GM23338 (cell line): ENCODE measurements around the gene PSMG2. TPM values are rescaled to one million over a fixed set of nuclear protein-coding genes. Genes with fewer than 3 reads are reported as not detected.
A peak's percentile ranks its signal among the peaks of the same experiment; 100 is the strongest.

Experiments used
- ATAC-seq: fragments of 200-7000 bp; cut with Tn5 transposase; 3 replicates; pipeline ENCODE4 v1.9.1; 2020
- DNase-seq: peaks from one replicate; pipeline ENCODE4 v3.0.0-alpha.2; 2015; ENCODE audit warnings: low spot score
- H2AFZ ChIP-seq: fragments of 200-600 bp; sonication (generic); 2 replicates; pipeline ENCODE4 v1.8.0; 2016; ENCODE audit warnings: antibody characterized with exemption, mild to moderate bottlenecking, moderate library complexity
- H3F3A ChIP-seq: fragments of 200-600 bp; sonication (generic); replicated peaks from 2 replicates; pipeline ENCODE4 v1.8.0; 2017; ENCODE audit warnings: antibody characterized with exemption, mixed run types, low read depth
- H3K27ac ChIP-seq: fragments of 200-600 bp; sonication (generic); 2 replicates; pipeline ENCODE4 v1.6.1; 2016; ENCODE audit warnings: low read depth
- H3K27me3 ChIP-seq: fragments of 200-600 bp; sonication (generic); 2 replicates; pipeline ENCODE4 v1.8.0; 2016; ENCODE audit warnings: mild to moderate bottlenecking, mixed run types, moderate library complexity; ENCODE audit not compliant: insufficient read depth
- H3K36me3 ChIP-seq: fragments of 200-600 bp; sonication (generic); 2 replicates; pipeline ENCODE4 v1.8.0; 2016; ENCODE audit warnings: mild to moderate bottlenecking; ENCODE audit not compliant: insufficient read depth
- H3K4me1 ChIP-seq: fragments of 200-600 bp; sonication (generic); 2 replicates; pipeline ENCODE4 v1.8.0; 2016; ENCODE audit warnings: mild to moderate bottlenecking, moderate library complexity; ENCODE audit not compliant: insufficient read depth
- H3K4me2 ChIP-seq: fragments of 200-600 bp; sonication (generic); 2 replicates; pipeline ENCODE4 v1.7.1; 2017; ENCODE audit warnings: mixed run types
- H3K4me3 ChIP-seq: fragments of 200-600 bp; sonication (generic); 2 replicates; pipeline ENCODE4 v1.6.1; 2016; ENCODE audit warnings: mixed run types
- H3K79me2 ChIP-seq: fragments of 200-600 bp; sonication (generic); replicated peaks from 2 replicates; pipeline ENCODE4 v1.8.0; 2017; ENCODE audit warnings: mild to moderate bottlenecking; ENCODE audit not compliant: insufficient read depth
- H3K9me2 ChIP-seq: fragments of 200-600 bp; sonication (generic); 2 replicates; pipeline ENCODE4 v1.8.0; 2017; ENCODE audit not compliant: insufficient read depth
- H4K20me1 ChIP-seq: fragments of 200-600 bp; sonication (generic); replicated peaks from 2 replicates; pipeline ENCODE4 v1.8.0; 2017; ENCODE audit warnings: mild to moderate bottlenecking; ENCODE audit not compliant: insufficient read depth
- H3K27ac Mint-ChIP-seq: 2 replicates; pipeline ENCODE4 v1.8.0; 2020; ENCODE audit warnings: inconsistent platforms, mild to moderate bottlenecking, moderate library complexity, mixed read lengths
- H3K27me3 Mint-ChIP-seq: 3 replicates; pipeline ENCODE4 v1.8.0; 2022; ENCODE audit warnings: low read depth, mild to moderate bottlenecking, moderate library complexity, mixed read lengths, inconsistent platforms; ENCODE audit not compliant: insufficient read depth, poor library complexity
- H3K36me3 Mint-ChIP-seq: 3 replicates; pipeline ENCODE4 v1.8.0; 2021; ENCODE audit warnings: low read depth, mild to moderate bottlenecking, inconsistent platforms, moderate library complexity, mixed read lengths
- H3K4me1 Mint-ChIP-seq: 3 replicates; pipeline ENCODE4 v1.8.0; 2020; ENCODE audit warnings: mild to moderate bottlenecking, inconsistent platforms, mixed read lengths
- H3K4me3 Mint-ChIP-seq: 3 replicates; pipeline ENCODE4 v1.8.0; 2021; ENCODE audit warnings: moderate library complexity, mild to moderate bottlenecking, inconsistent platforms, mixed read lengths
- H3K9me3 Mint-ChIP-seq: 3 replicates; pipeline ENCODE4 v1.8.0; 2020; ENCODE audit warnings: moderate library complexity, mild to moderate bottlenecking, inconsistent platforms, mixed read lengths
- CTCF ChIP-seq, 2 experiments: fragments of 200-600 bp in 1 of 2; sonication (generic) in 1 of 2; conservative IDR thresholded peaks; 2 replicates each; pipeline versions ENCODE4 v1.5.1 to v1.6.1; 2016 to 2017; ENCODE audit warnings: antibody characterized with exemption in 2 of 2, low read depth in 2 of 2, mild to moderate bottlenecking in 2 of 2, moderate library complexity in 1 of 2
- ETS1 ChIP-seq: IDR thresholded peaks from 2 replicates; pipeline ENCODE4 v1.6.1; 2016; ENCODE audit warnings: antibody characterized with exemption
- EZH2phosphoT487 ChIP-seq: fragments of 200-600 bp; sonication (generic); IDR thresholded peaks from one replicate; pipeline ENCODE4 v1.8.1; 2018; ENCODE audit warnings: antibody characterized with exemption; ENCODE audit not compliant: unreplicated experiment
- NANOG ChIP-seq: IDR thresholded peaks from 2 replicates; pipeline ENCODE4 v1.6.1; 2016; ENCODE audit warnings: antibody characterized with exemption, borderline replicate concordance
- POLR2AphosphoS5 ChIP-seq: IDR thresholded peaks from 2 replicates; pipeline ENCODE4 v1.6.1; 2016; ENCODE audit warnings: antibody characterized with exemption, low read depth
- STAT1 ChIP-seq: IDR thresholded peaks from one replicate; pipeline ENCODE4 v1.6.1; 2016; ENCODE audit warnings: antibody characterized with exemption; ENCODE audit not compliant: unreplicated experiment
- ZNF114 ChIP-seq: fragments of 250-450 bp; sonication (Bioruptor Pico); IDR thresholded peaks from 2 replicates; pipeline ENCODE4 v1.5.0; 2020; ENCODE audit warnings: mild to moderate bottlenecking, moderate library complexity
- ZNF331 ChIP-seq: fragments of 250-450 bp; sonication (Bioruptor Pico); IDR thresholded peaks from 2 replicates; pipeline ENCODE4 v1.5.0; 2020; ENCODE audit warnings: low read depth, mild to moderate bottlenecking, moderate library complexity
- polyA plus RNA-seq: library from polyadenylated mRNA; unstranded; fragments of >200 nt; fragmentation: Nextera tagmentation; extraction: Ambion mirVana; gene quantifications from 2 replicates; pipeline ENCODE4 v1.2.1, GENCODE V29; 2016
- total RNA-seq: library from RNA; depleted of rRNA; stranded (reverse); fragments of >200 nt; shearing (Covaris generic); gene quantifications from 2 replicates; pipeline ENCODE4 v1.2.3, GENCODE V29; 2014
- TF ChIP-seq, protein P1 (sequence below): IDR thresholded peaks from one replicate; pipeline ENCODE4 v1.6.1; 2018; ENCODE audit warnings: antibody characterized with exemption; ENCODE audit not compliant: unreplicated experiment

Gene PSMG2
- total and polyA plus RNA-seq, 2 experiments from 2014 or later, result 87.8 to 151 TPM

GRCh38 chr18:12659904-12660605 lies 42.8 kb upstream of the PSMG2 start:
- Histone ChIP-seq H2AFZ (no peak overlapping the region), H3K4me3 (no peak overlapping the region), H3K4me2 (no peak overlapping the region), H3K9me2 (no peaks in the 10 kb centered on the region), H3K27ac (no peak overlapping the region), H3K36me3 (no peaks in the 10 kb centered on the region), H3K27me3 (peaks cover 21% of the 10 kb centered on the region), H3F3A (peaks cover 4% of the 10 kb centered on the region), H4K20me1 (peaks cover 5% of the 10 kb centered on the region; the same call in 1 of the 2 replicates), H3K4me1 (peaks cover 4% of the 10 kb centered on the region; the same call in 1 of the 2 replicates), H3K79me2 (peaks cover 18% of the 10 kb centered on the region)
- no peak for TF ChIP-seq POLR2AphosphoS5
- peak; percentile 80 to 98 for TF ChIP-seq CTCF (conservative IDR thresholded peaks at IDR 0.05; ENCODE audit: low read depth in 2 of 2)
- Mint-ChIP-seq H3K9me3 (no peaks in the 10 kb centered on the region; the same call in 2 of the 3 replicates), H3K36me3 (peaks cover 3% of the 10 kb centered on the region; the same call in 1 of the 3 replicates), H3K4me3 (no peak overlapping the region), H3K27me3 (peaks cover 22% of the 10 kb centered on the region), H3K4me1 (peaks cover 18% of the 10 kb centered on the region), H3K27ac (no peak overlapping the region)
- DNase-seq (peak; percentile 74), ATAC-seq (no peak)

DNA sequence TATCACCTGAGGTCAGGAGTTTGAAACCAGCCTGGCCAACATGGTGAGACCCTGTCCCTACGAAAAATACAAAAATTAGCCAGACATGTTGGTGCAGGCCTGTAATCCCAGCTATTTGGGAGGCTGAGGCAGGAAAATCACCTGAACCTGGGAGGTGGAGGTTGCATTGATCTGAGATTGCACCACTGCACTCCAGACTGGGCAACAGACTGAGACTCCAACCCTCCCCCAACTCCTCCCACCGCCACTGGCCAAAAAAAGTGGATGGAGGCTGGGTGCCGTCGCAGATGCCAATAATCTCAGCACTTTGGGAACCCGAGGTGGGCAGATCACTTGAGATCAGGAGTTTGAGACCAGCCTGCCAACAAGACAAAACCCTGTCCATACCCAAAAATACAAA lies 34.8 kb upstream of the PSMG2 start:
- H3K4me3 ChIP-seq, result no peak overlapping the region
- H3K9me2 ChIP-seq, result no peaks in the 10 kb centered on the region
- ATAC-seq, result no peak
- Mint-ChIP-seq H3K27me3 (peaks cover 1% of the 10 kb centered on the region), H3K4me1 (no peaks in the 10 kb centered on the region), H3K9me3 (no peaks in the 10 kb centered on the region), H3K4me3 (no peak overlapping the region), H3K36me3 (peaks cover 8% of the 10 kb centered on the region; the same call in 2 of the 3 replicates), H3K27ac (no peak overlapping the region)
- H3K4me1 ChIP-seq, result no peaks in the 10 kb centered on the region
- TF ChIP-seq, protein P1, sequence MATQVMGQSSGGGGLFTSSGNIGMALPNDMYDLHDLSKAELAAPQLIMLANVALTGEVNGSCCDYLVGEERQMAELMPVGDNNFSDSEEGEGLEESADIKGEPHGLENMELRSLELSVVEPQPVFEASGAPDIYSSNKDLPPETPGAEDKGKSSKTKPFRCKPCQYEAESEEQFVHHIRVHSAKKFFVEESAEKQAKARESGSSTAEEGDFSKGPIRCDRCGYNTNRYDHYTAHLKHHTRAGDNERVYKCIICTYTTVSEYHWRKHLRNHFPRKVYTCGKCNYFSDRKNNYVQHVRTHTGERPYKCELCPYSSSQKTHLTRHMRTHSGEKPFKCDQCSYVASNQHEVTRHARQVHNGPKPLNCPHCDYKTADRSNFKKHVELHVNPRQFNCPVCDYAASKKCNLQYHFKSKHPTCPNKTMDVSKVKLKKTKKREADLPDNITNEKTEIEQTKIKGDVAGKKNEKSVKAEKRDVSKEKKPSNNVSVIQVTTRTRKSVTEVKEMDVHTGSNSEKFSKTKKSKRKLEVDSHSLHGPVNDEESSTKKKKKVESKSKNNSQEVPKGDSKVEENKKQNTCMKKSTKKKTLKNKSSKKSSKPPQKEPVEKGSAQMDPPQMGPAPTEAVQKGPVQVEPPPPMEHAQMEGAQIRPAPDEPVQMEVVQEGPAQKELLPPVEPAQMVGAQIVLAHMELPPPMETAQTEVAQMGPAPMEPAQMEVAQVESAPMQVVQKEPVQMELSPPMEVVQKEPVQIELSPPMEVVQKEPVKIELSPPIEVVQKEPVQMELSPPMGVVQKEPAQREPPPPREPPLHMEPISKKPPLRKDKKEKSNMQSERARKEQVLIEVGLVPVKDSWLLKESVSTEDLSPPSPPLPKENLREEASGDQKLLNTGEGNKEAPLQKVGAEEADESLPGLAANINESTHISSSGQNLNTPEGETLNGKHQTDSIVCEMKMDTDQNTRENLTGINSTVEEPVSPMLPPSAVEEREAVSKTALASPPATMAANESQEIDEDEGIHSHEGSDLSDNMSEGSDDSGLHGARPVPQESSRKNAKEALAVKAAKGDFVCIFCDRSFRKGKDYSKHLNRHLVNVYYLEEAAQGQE, result no peak
- TF ChIP-seq ZNF114 (CRISPR knock-in tag), result no peak
- TF ChIP-seq ZNF331 (CRISPR knock-in tag), result no peak
- no peak for TF ChIP-seq CTCF (conservative IDR thresholded peaks at IDR 0.05; ENCODE audit: low read depth in 2 of 2)
- TF ChIP-seq ETS1, result no peak
- TF ChIP-seq STAT1, result no peak
- TF ChIP-seq EZH2phosphoT487, result no peak
- TF ChIP-seq NANOG, result no peak
- peaks cover 5% of the 10 kb centered on the region; the same call in 1 of the 2 replicates for H3K36me3 ChIP-seq
- H3K27me3 ChIP-seq, result no peaks in the 10 kb centered on the region
- H4K20me1 ChIP-seq, result no peaks in the 10 kb centered on the region
- H2AFZ ChIP-seq, result no peak overlapping the region
- H3F3A ChIP-seq, result no peaks in the 10 kb centered on the region
- H3K27ac ChIP-seq, result no peak overlapping the region
- no peaks in the 10 kb centered on the region for H3K79me2 ChIP-seq
- H3K4me2 ChIP-seq, result no peak overlapping the region
- no peak for DNase-seq
